Esophagus muscularis mucosa (tissue), 4 donors: ENCODE results near the gene LAMA1. TPM values are rescaled to one million over a fixed set of nuclear protein-coding genes. Genes with fewer than 3 reads are reported as not detected.

Experiments
- DNase-seq: peaks from one replicate; pipeline ENCODE4 v3.0.0-alpha.2; 2017; ENCODE audit errors: extremely low spot score
- H3K27ac ChIP-seq, 4 donors: fragments of 200-600 bp; sonication (generic); replicated peaks in 1 of 4; 1 replicate in 3 of 4; 2 replicates in 1 of 4; pipeline ENCODE4 v1.5.1; 2016 to 2019; ENCODE audit warnings: mild to moderate bottlenecking in 1 of 4
- H3K27me3 ChIP-seq, 4 donors: fragments of 200-600 bp; sonication (generic); one replicate each; pipeline versions ENCODE4 v1.5.1 to v1.6.0; 2016 to 2019
- H3K36me3 ChIP-seq, 4 donors: fragments of 200-600 bp; sonication (generic); one replicate each; pipeline ENCODE4 v1.5.1; 2016 to 2019
- H3K4me1 ChIP-seq, 4 donors: fragments of 200-600 bp; sonication (generic); one replicate each; pipeline ENCODE4 v1.5.1; 2016 to 2019
- H3K4me3 ChIP-seq, 4 donors: fragments of 200-600 bp; sonication (generic); 1 replicate in 2 of 4; 2 replicates in 2 of 4; pipeline ENCODE4 v1.5.1; 2016 to 2019; ENCODE audit warnings: mild to moderate bottlenecking in 4 of 4, moderate library complexity in 1 of 4
- H3K9me3 ChIP-seq, 4 donors: fragments of 200-600 bp; sonication (generic); 1 replicate in 3 of 4; 2 replicates in 1 of 4; pipeline ENCODE4 v1.5.1; 2016 to 2019
- CTCF ChIP-seq, 3 experiments: fragments of 200-600 bp in 2 of 3; fragments of 450-650 bp in 1 of 3; sonication (generic) in 2 of 3; IDR thresholded peaks; one replicate each; pipeline ENCODE4 v1.5.1; 2017 to 2019; ENCODE audit warnings: antibody characterized with exemption in 3 of 3, mild to moderate bottlenecking in 2 of 3, moderate library complexity in 1 of 3
- EP300 ChIP-seq: sonication (generic); formaldehyde crosslinking; IDR thresholded peaks from one replicate; pipeline ENCODE4 v1.6.1; 2017; ENCODE audit warnings: antibody characterized with exemption
- POLR2A ChIP-seq: fragments of 450-650 bp; IDR thresholded peaks from one replicate; pipeline ENCODE4 v1.6.1; 2017; ENCODE audit warnings: antibody characterized with exemption, moderate library complexity, mild to moderate bottlenecking, low read depth
- POLR2AphosphoS5 ChIP-seq, 2 donors: sonication (generic); formaldehyde crosslinking; IDR thresholded peaks; one replicate each; pipeline ENCODE4 v1.6.1; 2017; ENCODE audit warnings: antibody characterized with exemption in 2 of 2
- WGBS: methylation state at CpG from one replicate; pipeline ENCODE4 v1.1.5; 2018; 5-methylcytosine and 5-hydroxymethylcytosine counted together
- intact Hi-C: fragments of 100-400 bp; cut with DNase I; formaldehyde crosslinking; loops from one replicate; pipeline ENCODE4 v1.15.1; 2023
- total RNA-seq, 4 donors: library from RNA; depleted of rRNA; stranded (reverse); fragments of >200 nt; gene quantifications; one replicate each; pipeline versions ENCODE4 v1.1.0 to v1.2.1, GENCODE V29; 2016

Gene LAMA1
- total RNA-seq, 4 donors from 2014 or later: 0.17 to 0.69 (median 0.37) TPM

GRCh38 chr18:7133181-7133580, 15.6 kb upstream of the LAMA1 start:
- H3K36me3 ChIP-seq: no peaks in the 10 kb centered on the region
- intact Hi-C loops: no loop called here
- H3K4me3 ChIP-seq: no peak overlapping the region
- no peak for DNase-seq
- no peak for TF ChIP-seq POLR2A
- no peak for TF ChIP-seq EP300
- no peak for TF ChIP-seq POLR2AphosphoS5 (IDR thresholded peaks at IDR 0.05)
- no peak for TF ChIP-seq CTCF (IDR thresholded peaks at IDR 0.05)
- H3K4me1 ChIP-seq: no peaks in the 10 kb centered on the region
- H3K27ac ChIP-seq: no peak overlapping the region
- H3K9me3 ChIP-seq: no peaks in the 10 kb centered on the region
- H3K27me3 ChIP-seq: no peaks in the 10 kb centered on the region

GRCh38 chr18:7132356-7133150, 15.0 kb upstream of the LAMA1 start:
- Histone ChIP-seq H3K4me3 (no peak overlapping the region), H3K4me1 (no peaks in the 10 kb centered on the region), H3K27ac (no peak overlapping the region), H3K27me3 (no peaks in the 10 kb centered on the region), H3K9me3 (no peaks in the 10 kb centered on the region), H3K36me3 (no peaks in the 10 kb centered on the region)
- WGBS: 75% methylated on average over 9 of the region's 9 CpGs
- TF ChIP-seq POLR2AphosphoS5 (IDR thresholded peaks at IDR 0.05): no peak
- DNase-seq: no peak
- intact Hi-C loops: no loop called here

GRCh38 chr18:7122376-7122775, 4.8 kb upstream of the LAMA1 start:
- no peak for TF ChIP-seq POLR2A

GRCh38 chr18:7116792-7117389, 706 bp downstream of the LAMA1 start:
- DNase-seq: no peak
- peak overlapping the region; percentile 48 to 56 (median 50) for H3K4me3 ChIP-seq
- H3K27me3 ChIP-seq: peaks cover 0 to 74% (median 24%) of the 10 kb centered on the region in 4 donors
- peaks cover 14 to 25% (median 24%) of the 10 kb centered on the region in 4 donors for H3K4me1 ChIP-seq
- TF ChIP-seq POLR2AphosphoS5 (IDR thresholded peaks at IDR 0.05) (no peak), EP300 (no peak), CTCF (IDR thresholded peaks at IDR 0.05) (no peak), POLR2A (no peak)
- WGBS: 3% methylated on average over 21 of the region's 61 CpGs
- H3K9me3 ChIP-seq: peaks cover 0 to 3% (median 0%) of the 10 kb centered on the region in 4 donors
- H3K36me3 ChIP-seq: no peaks in the 10 kb centered on the region
- intact Hi-C loops: no loop called here
- H3K27ac ChIP-seq: no peak overlapping the region

More at GRCh38 chr18:7122376-7122775, 4.8 kb upstream of the LAMA1 start:
- H3K4me1 ChIP-seq: peaks cover 1 to 8% (median 7%) of the 10 kb centered on the region in 4 donors
- WGBS: 79% methylated on average over 4 of the region's 4 CpGs
- no peak overlapping the region for H3K27ac ChIP-seq
- DNase-seq: no peak
- H3K27me3 ChIP-seq: peaks cover 0 to 42% (median 7%) of the 10 kb centered on the region in 4 donors
- H3K9me3 ChIP-seq: no peaks in the 10 kb centered on the region
- no peaks in the 10 kb centered on the region for H3K36me3 ChIP-seq
- H3K4me3 ChIP-seq: no peak overlapping the region
- intact Hi-C loops: no loop called here

- peaks cover 14 to 25% (median 24%) of the 10 kb centered on the region in 4 donors for H3K4me1 ChIP-seq
- 14% methylated on average over 24 of the region's 24 CpGs for WGBS
- H3K9me3 ChIP-seq: peaks cover 0 to 3% (median 0%) of the 10 kb centered on the region in 4 donors
- H3K4me3 ChIP-seq: peak overlapping the region; percentile 48 to 56 (median 50)
- no peak for TF ChIP-seq POLR2AphosphoS5 (IDR thresholded peaks at IDR 0.05)
- no peak for TF ChIP-seq EP300
- TF ChIP-seq CTCF (IDR thresholded peaks at IDR 0.05): no peak
- TF ChIP-seq POLR2A: no peak
- H3K27ac ChIP-seq: no peak overlapping the region
- peaks cover 0 to 78% (median 24%) of the 10 kb centered on the region in 4 donors for H3K27me3 ChIP-seq
- DNase-seq: no peak
- intact Hi-C loops: no loop called here
- no peaks in the 10 kb centered on the region for H3K36me3 ChIP-seq
These were observed 1.4 kb downstream of the LAMA1 start for GRCh38 chr18:7116001-7116730.
